RWPE2 (cell line): ENCODE measurements around the gene CCDC40.
A peak's percentile ranks its signal among the peaks of the same experiment; 100 is the strongest.
"Not testable (repeated sequence)": the region's sequence is repeated elsewhere in the genome, so short reads cannot be mapped to it uniquely, and the experiment has no call there.

Experiments used
- ATAC-seq: fragments of 200-7000 bp; cut with Tn5 transposase; 3 replicates; pipeline ENCODE4 v1.9.1; 2021; ENCODE audit warnings: low read depth
- DNase-seq: peaks from one replicate; pipeline ENCODE4 v3.0.0-alpha.2; 2020; ENCODE audit warnings: low spot score
- H3K27ac ChIP-seq: fragments of 450-650 bp; 2 replicates; pipeline ENCODE4 v1.5.1; 2017; ENCODE audit warnings: mild to moderate bottlenecking; ENCODE audit not compliant: poor library complexity, severe bottlenecking
- H3K27me3 ChIP-seq: fragments of 250-450 bp; sonication (Bioruptor Pico); 2 replicates; pipeline ENCODE4 v1.5.1; 2021; ENCODE audit warnings: mild to moderate bottlenecking, moderate library complexity; ENCODE audit not compliant: insufficient read depth, poor library complexity, severe bottlenecking
- H3K36me3 ChIP-seq: fragments of 250-450 bp; sonication (Bioruptor Pico); 2 replicates; pipeline ENCODE4 v1.5.1; 2020; ENCODE audit warnings: low read depth, mild to moderate bottlenecking, moderate library complexity
- H3K4me1 ChIP-seq: fragments of 250-450 bp; sonication (Bioruptor Pico); 2 replicates; pipeline ENCODE4 v1.5.1; 2021; ENCODE audit warnings: mild to moderate bottlenecking, moderate library complexity; ENCODE audit not compliant: insufficient read depth, poor library complexity, severe bottlenecking
- H3K4me3 ChIP-seq: fragments of 250-450 bp; sonication (Bioruptor Pico); 2 replicates; pipeline ENCODE4 v1.5.1; 2021; ENCODE audit warnings: mild to moderate bottlenecking, moderate library complexity; ENCODE audit not compliant: severe bottlenecking
- H3K9me3 ChIP-seq: fragments of 250-450 bp; sonication (Bioruptor Pico); 2 replicates; pipeline ENCODE4 v1.5.1; 2021; ENCODE audit warnings: mild to moderate bottlenecking, moderate library complexity; ENCODE audit not compliant: severe bottlenecking
- TF ChIP-seq, protein P1 (sequence below): fragments of 450-650 bp; IDR thresholded peaks from one replicate; pipeline ENCODE4 v1.5.1; 2017; ENCODE audit warnings: mild to moderate bottlenecking, moderate library complexity; ENCODE audit not compliant: poor library complexity, severe bottlenecking

The CCDC40 gene

GRCh38 chr17:79991924-79992648, 44.4 kb upstream of the CCDC40 start:
- no peaks in the 10 kb centered on the region for H3K36me3 ChIP-seq
- DNase-seq (no peak), ATAC-seq (no peak)
- H3K4me3 ChIP-seq, result peak overlapping the region; percentile 7
- H3K27me3 ChIP-seq, result no peaks in the 10 kb centered on the region
- H3K4me1 ChIP-seq, result peaks cover 40% of the 10 kb centered on the region
- peak overlapping the region; percentile 40 for H3K27ac ChIP-seq
- TF ChIP-seq, protein P1, sequence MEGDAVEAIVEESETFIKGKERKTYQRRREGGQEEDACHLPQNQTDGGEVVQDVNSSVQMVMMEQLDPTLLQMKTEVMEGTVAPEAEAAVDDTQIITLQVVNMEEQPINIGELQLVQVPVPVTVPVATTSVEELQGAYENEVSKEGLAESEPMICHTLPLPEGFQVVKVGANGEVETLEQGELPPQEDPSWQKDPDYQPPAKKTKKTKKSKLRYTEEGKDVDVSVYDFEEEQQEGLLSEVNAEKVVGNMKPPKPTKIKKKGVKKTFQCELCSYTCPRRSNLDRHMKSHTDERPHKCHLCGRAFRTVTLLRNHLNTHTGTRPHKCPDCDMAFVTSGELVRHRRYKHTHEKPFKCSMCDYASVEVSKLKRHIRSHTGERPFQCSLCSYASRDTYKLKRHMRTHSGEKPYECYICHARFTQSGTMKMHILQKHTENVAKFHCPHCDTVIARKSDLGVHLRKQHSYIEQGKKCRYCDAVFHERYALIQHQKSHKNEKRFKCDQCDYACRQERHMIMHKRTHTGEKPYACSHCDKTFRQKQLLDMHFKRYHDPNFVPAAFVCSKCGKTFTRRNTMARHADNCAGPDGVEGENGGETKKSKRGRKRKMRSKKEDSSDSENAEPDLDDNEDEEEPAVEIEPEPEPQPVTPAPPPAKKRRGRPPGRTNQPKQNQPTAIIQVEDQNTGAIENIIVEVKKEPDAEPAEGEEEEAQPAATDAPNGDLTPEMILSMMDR, result peak; percentile 47
- no peaks in the 10 kb centered on the region for H3K9me3 ChIP-seq

- TF ChIP-seq, protein P1, result no peak
- H3K9me3 ChIP-seq, result no peaks in the 10 kb centered on the region
- peak overlapping the region; percentile 40 for H3K27ac ChIP-seq
- ATAC-seq, result no peak
- no peaks in the 10 kb centered on the region for H3K36me3 ChIP-seq
- no peak overlapping the region for H3K4me3 ChIP-seq
- no peak for DNase-seq
- peaks cover 34% of the 10 kb centered on the region for H3K4me1 ChIP-seq
- H3K27me3 ChIP-seq, result no peaks in the 10 kb centered on the region
Measured at GRCh38 chr17:79992649-79993389, 43.6 kb upstream of the CCDC40 start.

DNA sequence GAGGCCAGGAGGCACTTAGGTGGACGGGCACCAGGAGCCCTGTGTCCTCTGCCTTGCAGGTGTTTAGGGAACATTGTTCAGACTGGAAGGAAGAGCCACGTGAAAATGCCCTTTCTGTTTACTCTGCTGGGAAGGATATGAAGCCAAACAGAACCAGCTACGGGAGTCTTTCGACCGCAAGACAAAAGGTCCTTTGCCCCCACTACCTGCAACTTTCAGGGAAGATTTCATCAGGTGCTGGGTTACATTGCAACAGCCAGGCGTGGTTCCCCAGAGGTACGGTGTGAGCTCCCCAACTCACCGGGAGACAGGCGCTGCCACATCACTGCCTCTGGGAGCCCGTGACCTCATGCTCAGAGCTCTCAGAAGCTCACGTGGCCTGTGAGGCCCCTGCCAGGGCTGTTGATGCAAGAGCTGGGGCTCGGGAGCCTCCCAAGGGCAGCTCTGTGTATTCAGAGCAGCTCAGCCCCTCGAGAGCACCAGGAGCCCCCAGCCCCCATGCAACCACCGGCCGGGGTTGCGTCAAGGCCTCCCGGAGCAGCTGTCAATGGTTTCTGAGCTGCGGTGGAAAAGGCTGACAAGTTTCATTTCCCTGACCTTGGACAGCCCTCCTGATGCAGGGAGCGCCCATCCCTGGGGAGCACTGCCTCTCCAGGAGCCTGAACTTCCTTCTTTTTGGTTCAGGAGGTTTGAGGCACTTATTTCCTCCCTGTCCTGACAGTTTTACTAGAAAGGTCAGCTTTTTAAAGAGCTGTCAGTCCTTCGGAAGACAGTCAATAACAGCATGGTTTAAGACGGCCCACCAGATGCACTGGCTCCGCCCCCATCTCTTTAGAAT, 42.8 kb upstream of the CCDC40 start:
- Histone ChIP-seq H3K4me3 (no peak overlapping the region), H3K27ac (peak overlapping the region; percentile 40), H3K36me3 (no peaks in the 10 kb centered on the region), H3K4me1 (peaks cover 27% of the 10 kb centered on the region), H3K9me3 (no peaks in the 10 kb centered on the region), H3K27me3 (no peaks in the 10 kb centered on the region)
- ATAC-seq (peak; percentile 86), DNase-seq (peak; percentile 92)
- TF ChIP-seq, protein P1, result no peak

GRCh38 chr17:79994228-79994569, 42.2 kb upstream of the CCDC40 start:
- not testable (repeated sequence) for ATAC-seq, H3K36me3 ChIP-seq, DNase-seq, H3K9me3 ChIP-seq, H3K4me3 ChIP-seq, H3K27me3 ChIP-seq
- Histone ChIP-seq H3K27ac (peak overlapping the region; percentile 40), H3K4me1 (peaks cover 27% of the 10 kb centered on the region)

GRCh38 chr17:79994602-79995001, 41.8 kb upstream of the CCDC40 start:
- TF ChIP-seq, protein P1, result no peak
- Histone ChIP-seq H3K4me1 (peaks cover 27% of the 10 kb centered on the region), H3K9me3 (no peaks in the 10 kb centered on the region), H3K36me3 (no peaks in the 10 kb centered on the region), H3K27me3 (no peaks in the 10 kb centered on the region), H3K4me3 (no peak overlapping the region), H3K27ac (no peak overlapping the region)
- ATAC-seq (no peak), DNase-seq (no peak)
